SJCRH30 (cell line): ENCODE data around the gene SLC22A12. TPM values are rescaled to one million over a fixed set of nuclear protein-coding genes. Genes with fewer than 3 reads are reported as not detected.

Experiments used
- DNase-seq, 2 experiments: peaks; one replicate each; pipeline ENCODE4 v3.0.0-alpha.2; 2015 to 2020
- H3K27ac ChIP-seq: fragments of 250-450 bp; sonication (Bioruptor Pico); 2 replicates; pipeline ENCODE4 v1.5.1; 2020; ENCODE audit warnings: mild to moderate bottlenecking, moderate library complexity
- H3K27me3 ChIP-seq: fragments of 250-450 bp; sonication (Bioruptor Pico); 2 replicates; pipeline ENCODE4 v1.5.1; 2020; ENCODE audit warnings: mild to moderate bottlenecking, moderate library complexity
- H3K36me3 ChIP-seq: fragments of 250-450 bp; sonication (Bioruptor Pico); 2 replicates; pipeline ENCODE4 v1.5.1; 2020; ENCODE audit warnings: mild to moderate bottlenecking, moderate library complexity
- H3K4me1 ChIP-seq: fragments of 250-450 bp; sonication (Bioruptor Pico); 2 replicates; pipeline ENCODE4 v1.5.1; 2020; ENCODE audit warnings: mild to moderate bottlenecking, moderate library complexity
- H3K4me3 ChIP-seq: fragments of 250-450 bp; sonication (Bioruptor Pico); 2 replicates; pipeline ENCODE4 v1.5.1; 2020; ENCODE audit warnings: mild to moderate bottlenecking, moderate library complexity
- H3K9me3 ChIP-seq: fragments of 250-450 bp; sonication (Bioruptor Pico); replicated peaks from 2 replicates; pipeline ENCODE4 v1.5.1; 2020; ENCODE audit warnings: mild to moderate bottlenecking, moderate library complexity
- total RNA-seq: library from RNA; depleted of rRNA; stranded (reverse); fragments of >200 nt; shearing (Covaris generic); gene quantifications from 2 replicates; pipeline ENCODE4 v1.2.3, GENCODE V29; 2014; rRNA removed

Gene SLC22A12
- total RNA-seq, 1 experiment from 2014 or later, result not detected

GRCh38 chr11:64647019-64647779, 56.2 kb downstream of the SLC22A12 start:
- H3K4me1 ChIP-seq, result no peaks in the 10 kb centered on the region
- no peaks in the 10 kb centered on the region for H3K36me3 ChIP-seq
- H3K4me3 ChIP-seq, result no peak overlapping the region
- H3K27ac ChIP-seq, result no peak overlapping the region
- H3K27me3 ChIP-seq, result no peaks in the 10 kb centered on the region
- no peaks in the 10 kb centered on the region for H3K9me3 ChIP-seq
- peak in 1 of 2 experiments; percentile 17 for DNase-seq

- H3K27ac ChIP-seq, result no peak overlapping the region
- DNase-seq, result no peak
- H3K4me3 ChIP-seq, result no peak overlapping the region
- no peaks in the 10 kb centered on the region for H3K9me3 ChIP-seq
- H3K27me3 ChIP-seq, result no peaks in the 10 kb centered on the region
- no peaks in the 10 kb centered on the region for H3K36me3 ChIP-seq
- H3K4me1 ChIP-seq, result no peaks in the 10 kb centered on the region
Measured at GRCh38 chr11:64648551-64648950, 57.5 kb downstream of the SLC22A12 start.

DNA sequence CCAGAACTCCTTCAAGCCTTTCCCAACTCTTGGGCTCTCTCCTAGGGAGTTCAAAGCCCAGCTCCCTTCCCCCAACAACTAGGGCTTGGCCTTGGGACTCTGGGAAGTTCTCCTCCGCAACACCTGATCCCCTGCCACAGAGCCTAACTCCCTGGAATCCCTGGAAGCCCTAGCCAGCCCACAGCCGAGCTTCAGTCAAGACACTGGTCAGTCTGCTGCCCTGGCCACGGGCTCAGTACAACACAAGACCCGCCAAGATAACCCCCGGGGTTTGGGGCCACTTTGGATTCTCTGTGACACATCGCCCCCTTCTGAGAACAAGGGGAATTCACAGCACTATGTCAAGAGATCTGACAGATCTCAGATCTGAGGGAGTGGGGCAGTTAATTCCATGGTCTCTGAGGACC, 58.3 kb downstream of the SLC22A12 start:
- Histone ChIP-seq H3K9me3 (no peaks in the 10 kb centered on the region), H3K27me3 (no peaks in the 10 kb centered on the region), H3K4me1 (no peaks in the 10 kb centered on the region), H3K27ac (no peak overlapping the region), H3K4me3 (no peak overlapping the region), H3K36me3 (no peaks in the 10 kb centered on the region)
- peak; percentile 32 to 59 for DNase-seq

GRCh38 chr11:64650923-64651523, 60.0 kb downstream of the SLC22A12 start:
- no peaks in the 10 kb centered on the region for H3K36me3 ChIP-seq
- H3K27me3 ChIP-seq, result no peaks in the 10 kb centered on the region
- peak in 1 of 2 experiments; percentile 56 for DNase-seq

More at GRCh38 chr11:64650923-64651523, 60.0 kb downstream of the SLC22A12 start:
- no peaks in the 10 kb centered on the region for H3K9me3 ChIP-seq
- no peak overlapping the region for H3K4me3 ChIP-seq
- no peak overlapping the region for H3K27ac ChIP-seq
- H3K4me1 ChIP-seq, result no peaks in the 10 kb centered on the region

Other genes with a start within 250 kb of the SLC22A12 start
- gene RPS6KA4, start 232.1 kb upstream of the SLC22A12 start, total RNA-seq, result 15.4 and 18.6 TPM in 2 replicates
- not detected in 2 replicates for gene SLC22A11, start 35.3 kb upstream of the SLC22A12 start, total RNA-seq
- 0.08 and 0.51 TPM in 2 replicates for gene NRXN2, start 132.0 kb downstream of the SLC22A12 start, total RNA-seq
- gene RASGRP2, start 152.9 kb downstream of the SLC22A12 start, total RNA-seq, result 0.42 and 0.46 TPM in 2 replicates
- 7.0 and 8.0 TPM in 2 replicates for gene PYGM, start 168.8 kb downstream of the SLC22A12 start, total RNA-seq
- 113 and 117 TPM in 2 replicates for gene SF1, start 187.3 kb downstream of the SLC22A12 start, total RNA-seq
- 8.9 and 9.6 TPM in 2 replicates for gene MAP4K2, start 212.0 kb downstream of the SLC22A12 start, total RNA-seq
- 25.9 and 26.3 TPM in 2 replicates for gene MEN1, start 219.3 kb downstream of the SLC22A12 start, total RNA-seq